ENCODE results near the gene RPP25L.
A peak's percentile ranks its signal among the peaks of the same experiment; 100 is the strongest.

RPP25L gene

GRCh38 chr9:34565856-34566255 is 46.0 kb downstream of the RPP25L start:
- no peak for DNase-seq

- DNase-seq: no peak
Observed at GRCh38 chr9:34564617-34565016, 47.3 kb downstream of the RPP25L start.

GRCh38 chr9:34563262-34563661 is 48.6 kb downstream of the RPP25L start:
- DNase-seq: no peak

- DNase-seq: peak; percentile 7
Observed at GRCh38 chr9:34562135-34562745, 49.7 kb downstream of the RPP25L start.

- no peak for DNase-seq
Observed at GRCh38 chr9:34560599-34561214, 51.2 kb downstream of the RPP25L start.
